GDM1 (cell line): ENCODE data around the gene MTHFD2.
"Not testable (repeated sequence)": the region's sequence is repeated elsewhere in the genome, so short reads cannot be mapped to it uniquely, and the experiment has no call there.

ENCODE experiments used
- DNase-seq: peaks from one replicate; lab custom pipeline; 2025; lab: John Stamatoyannopoulos, UW

The MTHFD2 gene

DNA sequence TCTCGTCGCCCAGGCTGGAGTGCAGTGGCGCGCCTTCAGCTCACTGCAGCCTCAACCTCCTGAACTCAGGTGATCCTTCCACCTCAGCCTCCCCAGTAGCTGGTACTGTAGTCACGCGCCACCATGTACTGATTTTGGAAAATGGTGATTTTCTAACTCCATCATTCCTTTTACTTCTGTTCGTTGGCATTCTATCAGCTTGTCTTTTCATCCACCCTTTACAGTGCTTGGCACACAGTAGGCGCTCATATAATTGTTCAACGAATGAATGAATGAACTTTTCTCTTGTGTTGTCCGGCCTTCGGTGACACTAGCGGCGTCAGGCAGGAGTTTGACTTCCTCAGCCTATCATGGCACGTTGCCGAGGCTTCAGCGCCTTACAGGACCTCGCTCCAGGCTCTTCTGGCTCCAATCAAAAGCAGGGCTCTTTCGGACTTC, 373 bp upstream of the MTHFD2 start:
- DNase-seq = no peak

DNA sequence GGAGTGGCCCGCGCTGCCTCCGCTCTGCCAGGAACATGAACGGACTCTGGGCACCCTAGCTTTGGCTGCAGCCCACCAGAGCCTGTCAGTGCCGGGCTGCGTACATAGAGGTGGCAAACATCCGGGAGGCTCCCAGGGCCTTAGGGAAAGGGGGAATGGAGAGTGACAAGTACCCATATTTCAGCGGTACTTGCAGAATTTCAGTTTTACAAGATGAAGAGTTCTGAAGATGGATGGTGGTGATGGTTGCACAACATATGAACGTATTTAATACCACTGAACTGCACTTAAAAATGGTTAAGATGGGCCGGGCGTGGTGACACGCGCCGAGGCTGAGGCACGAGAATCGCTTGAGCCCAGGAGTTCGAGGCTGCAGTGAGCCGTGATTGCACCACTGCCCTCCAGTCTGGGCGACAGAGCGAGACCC, 873 bp downstream of the MTHFD2 start:
- no peak for DNase-seq

DNA sequence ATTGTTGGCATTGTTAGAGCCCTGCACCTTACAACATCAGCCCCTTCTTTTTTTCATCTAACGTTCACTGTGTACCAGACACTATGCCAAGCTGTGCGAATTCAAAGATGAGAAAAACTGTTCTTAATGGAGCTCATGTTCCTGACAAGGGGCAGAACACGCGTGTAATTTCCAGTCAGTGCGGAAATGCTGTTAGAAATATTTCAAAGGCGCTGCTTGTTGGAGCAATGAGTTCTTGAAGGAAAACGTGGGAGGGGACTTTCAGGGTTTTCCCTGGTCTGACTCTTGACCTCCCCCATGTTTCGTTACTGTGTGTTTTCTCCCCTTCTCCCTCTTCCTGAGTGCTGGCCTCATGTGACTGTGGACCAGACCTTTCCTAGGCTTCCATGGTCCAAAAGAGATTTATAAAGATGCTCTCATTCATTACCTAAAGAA, 1.5 kb downstream of the MTHFD2 start:
- no peak for DNase-seq

DNA sequence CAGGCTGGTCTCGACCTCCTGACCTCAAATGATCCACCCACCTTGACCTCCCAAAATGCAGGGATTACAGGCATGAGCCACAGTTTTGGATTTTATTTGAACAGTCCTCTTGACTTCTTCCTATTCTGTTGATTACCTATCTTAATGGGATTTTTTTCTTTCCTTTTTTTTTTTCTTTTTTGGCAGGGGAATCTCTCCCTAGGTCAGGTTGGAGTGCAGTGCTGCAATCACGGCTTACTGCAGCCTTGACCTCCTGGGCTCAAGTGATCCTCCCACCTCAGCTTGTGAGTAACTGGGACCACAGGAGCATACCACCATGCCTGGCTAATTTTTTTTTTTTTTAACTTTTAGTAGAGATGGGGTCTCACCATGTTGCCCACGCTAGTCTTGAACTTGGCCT, 2.8 kb downstream of the MTHFD2 start:
- no peak for DNase-seq

DNA sequence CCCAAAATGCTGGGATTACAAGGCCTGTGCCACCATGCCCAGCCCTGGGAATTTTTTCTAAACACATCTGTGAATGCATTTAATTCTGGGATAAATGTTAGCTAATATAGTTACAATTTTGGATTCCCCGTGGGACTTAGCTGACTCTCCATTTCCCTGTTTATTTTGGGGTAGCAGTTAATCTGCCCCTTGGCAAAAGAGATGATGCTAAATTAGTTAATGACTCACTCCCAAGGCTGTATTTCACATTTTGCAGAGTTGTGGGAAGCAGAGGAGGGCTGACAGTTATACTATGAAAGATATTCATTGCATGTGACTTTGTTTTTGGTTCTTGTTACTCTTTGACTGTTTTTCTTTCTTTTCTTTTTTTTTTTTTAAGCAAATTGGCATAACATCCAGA, 3.2 kb downstream of the MTHFD2 start:
- no peak for DNase-seq

DNA sequence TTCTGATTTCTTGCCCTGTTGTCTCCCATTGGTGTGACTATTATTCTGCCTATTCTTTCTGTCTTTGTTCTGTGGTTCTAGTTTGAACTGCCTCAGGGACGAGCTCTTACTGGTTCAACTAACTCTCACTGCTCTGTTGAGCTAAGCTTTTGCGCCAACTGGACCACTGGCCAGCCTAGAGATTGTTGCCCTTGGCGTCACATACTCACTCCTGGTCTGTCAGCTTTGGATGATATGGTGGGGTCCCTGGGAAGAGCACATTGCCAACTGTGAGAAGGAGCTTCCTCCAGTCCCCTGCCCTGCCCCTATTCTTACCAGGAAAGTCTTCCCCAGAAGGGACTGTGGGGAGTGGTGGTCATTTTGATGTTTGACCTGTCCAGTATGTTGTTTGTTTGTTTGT, 6.0 kb downstream of the MTHFD2 start:
- DNase-seq = no peak

DNA sequence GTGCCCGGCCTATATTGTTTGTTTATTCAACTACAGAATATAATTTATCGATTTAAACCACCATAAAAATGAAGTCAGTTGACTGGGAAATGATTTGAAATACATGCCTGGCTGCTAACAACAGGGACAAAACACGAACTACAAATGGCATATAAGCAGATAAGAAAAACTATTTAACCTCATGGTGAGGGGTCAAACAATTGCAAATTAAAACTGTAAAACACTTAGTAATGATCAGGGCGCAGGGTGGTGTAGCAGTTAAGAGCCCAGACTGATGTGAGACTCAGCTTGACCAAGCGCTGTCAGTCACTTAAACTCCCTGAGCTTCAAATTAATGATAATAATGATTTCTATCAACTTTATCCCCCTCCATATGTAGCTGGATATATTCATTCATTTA, 6.7 kb downstream of the MTHFD2 start:
- DNase-seq = no peak

GRCh38 chr2:74205596-74205995, 7.2 kb downstream of the MTHFD2 start:
- DNase-seq = no peak

- no peak for DNase-seq
Observed at GRCh38 chr2:74206180-74206688, 7.8 kb downstream of the MTHFD2 start.

- no peak for DNase-seq
Observed at GRCh38 chr2:74212702-74213410, 14.4 kb downstream of the MTHFD2 start.

- not testable (repeated sequence) for DNase-seq
Observed at GRCh38 chr2:74215771-74216170, 17.4 kb downstream of the MTHFD2 start.

GRCh38 chr2:74216642-74217041, 18.2 kb downstream of the MTHFD2 start:
- DNase-seq = no peak

- no peak for DNase-seq
Observed at GRCh38 chr2:74219846-74220486, 21.6 kb downstream of the MTHFD2 start.

- DNase-seq = no peak
Observed at GRCh38 chr2:74221091-74221490, 22.7 kb downstream of the MTHFD2 start.

GRCh38 chr2:74221604-74222299, 23.3 kb downstream of the MTHFD2 start:
- DNase-seq = no peak

- no peak for DNase-seq
Observed at GRCh38 chr2:74222300-74222650, 23.9 kb downstream of the MTHFD2 start.

DNA sequence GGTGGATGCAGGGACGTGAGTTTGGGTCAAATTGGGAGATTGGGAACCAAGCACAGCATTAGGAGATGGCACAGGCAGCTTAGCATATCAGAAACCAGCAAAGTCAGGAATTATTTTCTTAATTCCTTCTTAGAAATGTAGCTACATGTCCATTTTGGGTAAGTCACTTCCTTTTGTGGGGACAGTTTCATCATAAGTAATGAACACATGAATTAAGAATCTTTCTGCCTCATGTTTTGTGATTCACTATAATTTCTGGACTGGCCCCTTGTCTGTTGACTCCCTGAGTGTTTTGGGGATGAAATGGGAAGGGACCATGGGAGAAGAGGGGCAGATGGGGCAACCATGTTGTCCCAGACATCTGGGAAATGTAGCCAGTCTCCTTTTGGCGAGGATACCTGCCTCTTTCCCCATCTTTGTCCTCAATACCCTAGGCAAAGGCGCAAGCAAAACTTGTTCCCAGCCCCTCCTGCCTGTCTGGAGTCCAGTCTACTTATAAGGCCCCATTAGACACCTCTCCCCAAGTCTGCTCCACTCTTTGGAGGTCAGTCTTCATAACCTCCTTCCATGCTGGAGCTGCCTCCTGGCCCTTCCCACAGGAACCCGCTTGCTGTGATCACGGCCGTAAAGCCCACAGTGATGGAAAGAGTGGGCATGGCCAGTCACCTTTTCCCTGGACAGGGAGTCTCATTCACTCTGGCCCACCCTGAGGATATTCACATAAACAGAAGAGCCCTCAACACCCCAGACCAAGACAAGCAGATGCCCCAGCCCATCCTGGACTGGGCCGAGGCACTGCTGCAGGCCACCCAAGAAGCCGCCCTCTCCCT, 25.7 kb downstream of the MTHFD2 start:
- no peak for DNase-seq

- DNase-seq = no peak
Observed at GRCh38 chr2:74225698-74226459, 27.5 kb downstream of the MTHFD2 start.

DNA sequence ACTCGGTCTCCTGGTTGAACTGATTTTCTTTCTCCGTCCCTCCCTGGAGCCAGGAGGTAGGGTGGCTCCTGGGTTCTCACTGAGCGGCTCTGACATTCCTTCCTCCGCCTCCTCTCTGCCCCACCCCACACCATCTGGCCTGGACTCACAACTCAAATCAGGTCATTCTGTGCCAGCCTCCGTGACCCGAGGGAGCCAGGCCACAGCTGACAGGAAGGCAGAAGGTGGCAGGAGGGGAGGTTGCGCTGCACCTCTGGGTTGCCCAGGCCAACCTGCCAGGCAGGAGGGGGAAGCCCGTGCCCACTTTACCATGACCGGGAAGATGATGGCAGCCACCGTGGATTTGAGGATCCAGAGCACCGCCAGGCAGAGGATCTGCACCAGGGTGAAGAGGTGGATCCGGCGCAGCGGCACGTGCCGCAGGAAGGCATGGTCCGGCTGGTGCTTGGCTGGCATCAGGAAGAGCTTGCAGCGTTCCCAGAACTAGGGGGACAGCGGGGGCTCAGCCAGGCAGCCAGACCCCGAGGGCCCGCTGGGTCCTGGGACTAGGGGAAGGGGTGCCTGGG, 28.3 kb downstream of the MTHFD2 start:
- DNase-seq = no peak

DNA sequence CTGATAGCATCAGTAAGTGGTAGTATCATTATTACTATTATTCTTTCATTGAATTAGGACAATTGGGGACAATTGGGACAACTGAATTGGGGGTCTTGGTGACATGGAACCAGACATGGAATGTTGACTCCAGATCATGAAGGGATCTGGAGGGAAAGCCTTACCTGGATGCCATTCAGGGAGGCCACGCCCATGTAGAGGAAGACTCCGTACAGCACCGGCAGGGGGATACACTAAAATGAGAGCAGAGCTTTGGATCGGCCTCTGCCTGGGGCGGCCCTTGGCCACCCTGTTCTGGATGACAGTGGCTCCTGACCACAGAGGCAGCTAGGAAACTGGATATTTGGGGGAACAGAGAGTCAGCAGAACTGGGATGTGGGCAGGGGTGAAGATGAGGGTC, 29.2 kb downstream of the MTHFD2 start:
- DNase-seq = no peak

DNA sequence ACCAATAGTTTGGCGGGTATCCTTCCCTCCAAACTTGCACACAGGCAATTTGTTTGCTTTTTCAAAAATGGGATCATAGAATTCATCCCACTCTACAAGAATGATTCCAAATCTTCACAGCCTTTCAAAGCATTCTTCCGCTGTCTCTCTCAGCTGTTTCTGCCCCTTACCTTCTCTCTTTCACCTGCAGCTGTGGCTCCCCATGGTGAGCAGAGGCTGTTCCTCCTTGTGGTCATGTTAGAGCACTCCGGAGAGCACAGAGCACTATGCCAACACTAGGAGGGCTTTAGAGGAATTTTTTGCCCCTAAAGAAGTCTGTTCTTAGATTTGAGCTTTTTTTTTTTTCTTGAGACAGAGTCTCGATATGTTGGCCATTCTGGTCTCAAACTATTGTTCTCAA, 30.4 kb downstream of the MTHFD2 start:
- DNase-seq = no peak
